Measurements from ENCODE around the gene AFMID. TPM values are rescaled to one million over a fixed set of nuclear protein-coding genes. Genes with fewer than 3 reads are reported as not detected.

AFMID gene
- total RNA-seq, 1 experiment from 2014 or later, result 30.4 TPM

GRCh38 chr17:78174870-78175642, 12.1 kb upstream of the AFMID start:
- Histone ChIP-seq H4K20me1 (ENCODE audit: insufficient read depth) (no peaks in the 10 kb centered on the region), H3K4me1 (replicated peaks; ENCODE audit: insufficient read depth) (0 out of 2 replicates have a peak, but pooled peaks cover 4% of the 10 kb centered on the region), H3K79me2 (ENCODE audit: low read depth) (0 out of 2 replicates have a peak, but pooled peaks cover 1% of the 10 kb centered on the region), H3K27me3 (ENCODE audit: insufficient read depth, low read depth) (no peaks in the 10 kb centered on the region), H3K9me3 (ENCODE audit: insufficient read depth, low read depth) (no peaks in the 10 kb centered on the region), H3K9me2 (ENCODE audit: insufficient read depth) (no peaks in the 10 kb centered on the region), H3F3A (ENCODE audit: insufficient read depth, low read depth) (peaks cover 17% of the 10 kb centered on the region; the same call in 1 of the 2 replicates), H2AFZ (no peak overlapping the region), H3K4me3 (no peak overlapping the region), H3K27ac (no peak overlapping the region), H3K36me3 (ENCODE audit: low read depth) (no peaks in the 10 kb centered on the region), H3K4me2 (no peak overlapping the region)
- no peak for DNase-seq
- CTCF ChIA-PET, result interaction anchor here (0.6 to 1.8 kb wide), 8 partner anchors 12 to 234 kb away, joined by 3 to 17 read pairs (median 6); partner anchors contain the start of genes AFMID, TK1 and TMEM235
- BruUV-seq (replicated peaks), result no TSS peak
- TF ChIP-seq CTCF (conservative IDR thresholded peaks at IDR 0.05), result no peak
- TF ChIP-seq EZH2 (IDR thresholded peaks at IDR 0.05; ENCODE audit: low read depth), result no peak
- intact Hi-C loops (cut with micrococcal nuclease; ENCODE audit: unreplicated experiment), result loop anchor here (1.0 to 2.0 kb wide), 3 partner anchors 47 to 76 kb away; partner anchors contain the start of gene TMC6
- POLR2A ChIA-PET (ENCODE audit: unreplicated experiment), result interaction anchor here (0.5 to 1.1 kb wide), 7 partner anchors 12 to 854 kb away, joined by 3 to 12 read pairs (median 6); partner anchors contain the start of genes AFMID and TK1

- CTCF ChIA-PET, result interaction anchor here (1.2 to 1.8 kb wide), 3 partner anchors 12 to 76 kb away, joined by 3 to 17 read pairs (median 15); partner anchors contain the start of genes AFMID and TK1
- Histone ChIP-seq H3K27me3 (ENCODE audit: insufficient read depth, low read depth) (no peaks in the 10 kb centered on the region), H3K4me2 (no peak overlapping the region), H3K27ac (no peak overlapping the region), H2AFZ (no peak overlapping the region), H3K36me3 (ENCODE audit: low read depth) (no peaks in the 10 kb centered on the region), H3F3A (ENCODE audit: insufficient read depth, low read depth) (peaks cover 19% of the 10 kb centered on the region; the same call in 1 of the 2 replicates), H3K9me3 (ENCODE audit: insufficient read depth, low read depth) (no peaks in the 10 kb centered on the region), H3K4me3 (no peak overlapping the region), H4K20me1 (ENCODE audit: insufficient read depth) (no peaks in the 10 kb centered on the region), H3K4me1 (replicated peaks; ENCODE audit: insufficient read depth) (0 out of 2 replicates have a peak, but pooled peaks cover 4% of the 10 kb centered on the region), H3K9me2 (ENCODE audit: insufficient read depth) (no peaks in the 10 kb centered on the region), H3K79me2 (ENCODE audit: low read depth) (no peaks in the 10 kb centered on the region)
- no peak for DNase-seq
- intact Hi-C loops (cut with micrococcal nuclease; ENCODE audit: unreplicated experiment), result loop anchor here (2.0 kb wide), 2 partner anchors 63 to 75 kb away; no protein-coding TSS in a partner anchor
- TF ChIP-seq EZH2 (IDR thresholded peaks at IDR 0.05; ENCODE audit: low read depth) (no peak), CTCF (conservative IDR thresholded peaks at IDR 0.05) (no peak)
- BruUV-seq (replicated peaks), result no TSS peak
- POLR2A ChIA-PET (ENCODE audit: unreplicated experiment), result interaction anchor here (0.5 to 0.7 kb wide), 3 partner anchors 77 to 857 kb away, joined by 3 to 4 read pairs (median 3); a partner anchor contains a TSS
These were observed 11.6 kb upstream of the AFMID start for GRCh38 chr17:78175643-78175981.

- no peaks in the 10 kb centered on the region for H3K9me3 ChIP-seq (ENCODE audit: insufficient read depth, low read depth)
- no peak overlapping the region for H3K4me2 ChIP-seq
- H3K9me2 ChIP-seq (ENCODE audit: insufficient read depth), result no peaks in the 10 kb centered on the region
- no peak overlapping the region for H3K4me3 ChIP-seq
- H3K79me2 ChIP-seq (ENCODE audit: low read depth), result no peaks in the 10 kb centered on the region
- DNase-seq, result no peak
- 0 out of 2 replicates have a peak, but pooled peaks cover 4% of the 10 kb centered on the region for H3K4me1 ChIP-seq (replicated peaks; ENCODE audit: insufficient read depth)
- no peaks in the 10 kb centered on the region for H3K36me3 ChIP-seq (ENCODE audit: low read depth)
- no peaks in the 10 kb centered on the region for H4K20me1 ChIP-seq (ENCODE audit: insufficient read depth)
- H3K27ac ChIP-seq, result no peak overlapping the region
- no peak overlapping the region for H2AFZ ChIP-seq
- BruUV-seq (replicated peaks), result no TSS peak
- TF ChIP-seq CTCF (conservative IDR thresholded peaks at IDR 0.05), result peak; percentile 50
- no peak for TF ChIP-seq EZH2 (IDR thresholded peaks at IDR 0.05; ENCODE audit: low read depth)
- H3F3A ChIP-seq (ENCODE audit: insufficient read depth, low read depth), result peaks cover 15% of the 10 kb centered on the region; the same call in 1 of the 2 replicates
- no peaks in the 10 kb centered on the region for H3K27me3 ChIP-seq (ENCODE audit: insufficient read depth, low read depth)
- ChIA-PET POLR2A (ENCODE audit: unreplicated experiment) (interaction anchor here (0.6 to 0.8 kb wide), 7 partner anchors 10 to 858 kb away, joined by 3 to 37 read pairs (median 4); partner anchors contain the start of genes TK1 and TMC8), CTCF (interaction anchor here (1.4 kb wide), 1 partner anchor 10 kb away, joined by 13 read pairs; the partner anchor contains the start of gene TK1)
- intact Hi-C loops (cut with micrococcal nuclease; ENCODE audit: unreplicated experiment), result no loop called here
These were observed 10.6 kb upstream of the AFMID start for GRCh38 chr17:78176548-78177025.
